A673 (cell line): ENCODE measurements around the gene OSBPL3. TPM values are rescaled to one million over a fixed set of nuclear protein-coding genes. Genes with fewer than 3 reads are reported as not detected.

Experiments used
- BruUV-seq: library from RNA; stranded (reverse); fragments of 400-500 nt; replicated peaks from 2 replicates; lab custom pipeline; 2021; lab: Mats Ljungman, UMichigan
- CTCF ChIA-PET: fragments of 300-600 bp; sonication (Branson Sonifier 250); formaldehyde crosslinking; loops from one replicate; lab custom pipeline; 2022; ENCODE audit warnings: antibody characterized with exemption; lab: Charles Lee
- POLR2A ChIA-PET: fragments of 300-600 bp; sonication (Branson Sonifier 250); formaldehyde crosslinking; loops from one replicate; lab custom pipeline; 2022; ENCODE audit warnings: antibody characterized with exemption; ENCODE audit not compliant: low non-redundant PET; lab: Charles Lee
- DNase-seq: peaks from one replicate; pipeline ENCODE4 v3.0.0-alpha.2; 2015; ENCODE audit warnings: low spot score
- H3K27ac ChIP-seq: fragments of 200-600 bp; sonication (generic); 2 replicates; pipeline ENCODE4 v1.5.1; 2016; ENCODE audit warnings: mixed run types, low read depth, mild to moderate bottlenecking, mixed read lengths, antibody characterized with exemption, low read length; ENCODE audit not compliant: poor library complexity, severe bottlenecking
- H3K27me3 ChIP-seq: fragments of 200-600 bp; sonication (generic); replicated peaks from 2 replicates; pipeline ENCODE4 v1.6.1; 2017; ENCODE audit warnings: mixed run types, low read depth, mild to moderate bottlenecking, mixed read lengths, antibody characterized with exemption, low read length; ENCODE audit not compliant: insufficient read depth, poor library complexity
- H3K36me3 ChIP-seq: fragments of 200-600 bp; sonication (generic); 2 replicates; pipeline ENCODE4 v1.6.1; 2016; ENCODE audit warnings: mixed run types, mild to moderate bottlenecking, mixed read lengths, antibody characterized with exemption, low read length; ENCODE audit not compliant: insufficient read depth, poor library complexity, severe bottlenecking
- H3K4me1 ChIP-seq: fragments of 200-600 bp; sonication (generic); 2 replicates; pipeline ENCODE4 v1.6.1; 2017; ENCODE audit warnings: mixed run types, mild to moderate bottlenecking, mixed read lengths, antibody characterized with exemption, low read length; ENCODE audit not compliant: insufficient read depth, poor library complexity, severe bottlenecking
- H3K4me3 ChIP-seq: fragments of 200-600 bp; sonication (generic); 2 replicates; pipeline ENCODE4 v1.5.1; 2016; ENCODE audit warnings: low read depth, mixed run types, mild to moderate bottlenecking, mixed read lengths, low read length; ENCODE audit not compliant: poor library complexity, severe bottlenecking
- H3K9me3 ChIP-seq: fragments of 200-600 bp; sonication (generic); 2 replicates; pipeline ENCODE4 v1.6.1; 2016; ENCODE audit warnings: mixed run types, low read depth, mild to moderate bottlenecking, mixed read lengths, antibody characterized with exemption, low read length; ENCODE audit not compliant: poor library complexity, severe bottlenecking
- EZH2 ChIP-seq: fragments of 200-600 bp; sonication (generic); IDR thresholded peaks from 2 replicates; pipeline ENCODE4 v1.6.1; 2017; ENCODE audit warnings: borderline replicate concordance, low read depth, mild to moderate bottlenecking, mixed read lengths, antibody characterized with exemption, low read length; ENCODE audit not compliant: poor library complexity, severe bottlenecking
- intact Hi-C: fragments of 100-400 bp; cut with micrococcal nuclease; formaldehyde crosslinking; loops from one replicate; pipeline ENCODE4 v1.10.0; 2022; ENCODE audit not compliant: unreplicated experiment
- total RNA-seq: library from RNA; stranded (reverse); gene quantifications from 2 replicates; pipeline ENCODE4 v1.2.3, GENCODE V29; 2021
- TF ChIP-seq, protein P1 (sequence below): fragments of 300-800, 200-600 bp; sonication (generic); conservative IDR thresholded peaks from 2 replicates; pipeline ENCODE4 v1.5.1; 2017; ENCODE audit warnings: low read depth, mild to moderate bottlenecking, antibody characterized with exemption, low read length, moderate library complexity, mixed read lengths

OSBPL3 gene
- total RNA-seq, 1 experiment from 2014 or later, result 21.4 TPM

DNA sequence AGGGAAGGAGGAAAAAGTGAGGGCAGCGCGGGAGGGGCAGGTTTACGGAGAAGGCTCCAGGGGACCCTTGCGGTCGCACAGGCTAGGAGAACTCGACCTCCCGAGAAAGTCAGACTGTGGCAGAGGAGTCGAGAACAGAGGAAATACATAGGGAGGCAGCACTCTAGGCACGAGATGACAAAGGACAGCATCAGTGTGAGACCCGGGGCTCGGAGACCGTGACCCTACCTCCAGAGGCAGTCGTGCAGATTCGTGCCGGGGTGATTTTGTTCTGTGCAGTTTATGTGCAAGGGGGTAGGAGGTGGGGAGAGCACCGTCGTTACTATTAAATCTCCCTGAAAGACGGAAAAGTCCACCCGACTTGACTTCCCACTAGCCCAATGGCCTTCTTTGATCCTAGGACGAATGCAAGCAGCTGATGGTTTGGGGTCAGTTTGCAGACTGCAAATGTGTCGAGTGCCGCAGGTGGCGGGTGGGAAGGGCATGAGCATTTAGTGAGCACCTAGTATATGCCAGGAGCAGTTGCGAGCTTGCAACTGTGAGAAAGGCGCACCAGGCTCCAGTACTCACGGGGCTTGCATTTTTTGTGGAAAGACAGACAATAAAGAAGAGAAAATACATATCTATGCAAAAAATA is 674 bp upstream of the OSBPL3 start:
- DNase-seq, result no peak
- H3K36me3 ChIP-seq, result no peaks in the 10 kb centered on the region
- peak overlapping the region; percentile 82 for H3K4me3 ChIP-seq
- H3K9me3 ChIP-seq, result peaks cover 5% of the 10 kb centered on the region
- intact Hi-C loops, result loop anchor here (2.0 to 5.0 kb wide), 2 partner anchors 92 to 160 kb away; no protein-coding TSS in a partner anchor
- peak overlapping the region; percentile 76 for H3K27ac ChIP-seq
- H3K27me3 ChIP-seq, result no peaks in the 10 kb centered on the region
- H3K4me1 ChIP-seq, result peaks cover 16% of the 10 kb centered on the region
- ChIA-PET CTCF (no interaction called here), POLR2A (interaction anchor here (0.7 kb wide), 1 partner anchor 408 kb away, joined by 3 read pairs; no protein-coding TSS in a partner anchor)
- TF ChIP-seq, protein P1, sequence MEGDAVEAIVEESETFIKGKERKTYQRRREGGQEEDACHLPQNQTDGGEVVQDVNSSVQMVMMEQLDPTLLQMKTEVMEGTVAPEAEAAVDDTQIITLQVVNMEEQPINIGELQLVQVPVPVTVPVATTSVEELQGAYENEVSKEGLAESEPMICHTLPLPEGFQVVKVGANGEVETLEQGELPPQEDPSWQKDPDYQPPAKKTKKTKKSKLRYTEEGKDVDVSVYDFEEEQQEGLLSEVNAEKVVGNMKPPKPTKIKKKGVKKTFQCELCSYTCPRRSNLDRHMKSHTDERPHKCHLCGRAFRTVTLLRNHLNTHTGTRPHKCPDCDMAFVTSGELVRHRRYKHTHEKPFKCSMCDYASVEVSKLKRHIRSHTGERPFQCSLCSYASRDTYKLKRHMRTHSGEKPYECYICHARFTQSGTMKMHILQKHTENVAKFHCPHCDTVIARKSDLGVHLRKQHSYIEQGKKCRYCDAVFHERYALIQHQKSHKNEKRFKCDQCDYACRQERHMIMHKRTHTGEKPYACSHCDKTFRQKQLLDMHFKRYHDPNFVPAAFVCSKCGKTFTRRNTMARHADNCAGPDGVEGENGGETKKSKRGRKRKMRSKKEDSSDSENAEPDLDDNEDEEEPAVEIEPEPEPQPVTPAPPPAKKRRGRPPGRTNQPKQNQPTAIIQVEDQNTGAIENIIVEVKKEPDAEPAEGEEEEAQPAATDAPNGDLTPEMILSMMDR, result no peak
- TF ChIP-seq EZH2, result no peak
- no TSS peak for BruUV-seq

DNA sequence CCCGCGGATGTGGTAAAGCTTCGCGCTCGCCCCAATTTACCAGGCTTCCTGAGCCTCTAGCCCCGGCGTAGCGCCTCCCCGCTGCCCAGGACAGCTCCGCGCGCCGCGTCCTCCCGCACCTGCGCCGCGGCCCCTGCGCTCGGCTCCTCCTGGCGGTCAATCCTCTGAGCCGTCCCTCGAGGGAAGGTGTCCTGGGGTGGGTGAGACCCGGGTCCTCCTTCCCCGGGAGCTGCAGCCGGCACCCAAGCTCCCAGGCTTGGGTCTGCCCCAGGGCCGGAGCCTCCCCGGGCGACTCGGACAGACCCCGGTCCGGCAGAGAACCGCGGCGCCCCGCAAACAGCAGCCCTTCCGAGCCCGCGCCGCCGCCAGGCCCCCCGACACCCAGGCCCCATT is 512 bp downstream of the OSBPL3 start:
- BruUV-seq, result no TSS peak
- no peak for DNase-seq
- intact Hi-C loops, result no loop called here
- Histone ChIP-seq H3K4me3 (peak overlapping the region; percentile 82), H3K27me3 (no peaks in the 10 kb centered on the region), H3K27ac (peak overlapping the region; percentile 76), H3K36me3 (no peaks in the 10 kb centered on the region), H3K9me3 (peaks cover 1% of the 10 kb centered on the region), H3K4me1 (peaks cover 16% of the 10 kb centered on the region)
- ChIA-PET CTCF (no interaction called here), POLR2A (interaction anchor here (0.7 kb wide), 1 partner anchor 142 kb away, joined by 3 read pairs; no protein-coding TSS in a partner anchor)
- TF ChIP-seq EZH2, result no peak
- TF ChIP-seq, protein P1, result peak; percentile 51

DNA sequence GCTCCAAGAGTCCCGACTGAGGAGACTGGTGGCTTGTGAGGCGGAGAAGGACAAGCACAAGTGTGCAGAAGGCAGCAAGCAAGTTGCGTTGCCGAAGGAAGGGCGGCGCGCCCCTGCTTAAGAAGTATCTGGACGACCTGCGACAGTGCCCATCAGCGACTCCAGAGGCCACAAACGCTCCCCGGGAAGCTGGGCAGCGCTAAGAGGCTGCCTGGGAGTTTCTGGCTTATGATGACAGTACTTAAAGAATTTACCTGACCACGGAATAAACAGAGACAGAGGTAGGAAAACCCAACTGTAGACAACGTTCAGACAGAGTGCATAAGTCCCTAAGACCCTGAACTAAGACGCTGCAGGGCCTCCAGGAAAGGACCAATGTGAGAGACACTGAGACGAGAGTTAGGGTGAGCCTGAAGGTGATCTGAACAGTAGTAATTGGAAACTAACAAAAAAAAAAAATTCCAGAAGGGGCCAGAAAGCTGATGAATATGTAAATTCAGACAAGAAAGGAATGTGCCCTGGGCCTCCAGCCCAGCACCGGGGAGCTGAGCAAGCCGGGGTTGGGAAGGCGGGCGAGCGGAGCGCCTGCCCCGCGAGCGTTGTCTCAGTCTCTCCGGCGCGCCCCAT is 1.0 kb downstream of the OSBPL3 start:
- intact Hi-C loops, result no loop called here
- peak; percentile 64 for DNase-seq
- H3K4me3 ChIP-seq, result peak overlapping the region; percentile 82
- TF ChIP-seq, protein P1, result no peak
- no peak for TF ChIP-seq EZH2
- ChIA-PET CTCF (no interaction called here), POLR2A (interaction anchor here (0.7 kb wide), 1 partner anchor 142 kb away, joined by 3 read pairs; no protein-coding TSS in a partner anchor)
- H3K9me3 ChIP-seq, result no peaks in the 10 kb centered on the region
- H3K27me3 ChIP-seq, result no peaks in the 10 kb centered on the region
- no peaks in the 10 kb centered on the region for H3K36me3 ChIP-seq
- BruUV-seq, result no TSS peak
- peak overlapping the region; percentile 76 for H3K27ac ChIP-seq
- peaks cover 16% of the 10 kb centered on the region for H3K4me1 ChIP-seq
